K562 (cell line): Measurements from ENCODE around the gene CEP89. TPM values are rescaled to one million over a fixed set of nuclear protein-coding genes. Genes with fewer than 3 reads are reported as not detected.
A peak's percentile ranks its signal among the peaks of the same experiment; 100 is the strongest.

Experiments used
- CBX1 ChIP-seq: sonication (generic); IDR thresholded peaks from 2 replicates; pipeline ENCODE4 v1.6.1; 2016; ENCODE audit warnings: antibody characterized with exemption, low read depth, mild to moderate bottlenecking
- MYBL2 ChIP-seq, 2 experiments: fragments of 450-650 bp in 1 of 2; sonication (generic) in 1 of 2; formaldehyde crosslinking in 1 of 2; IDR thresholded peaks; 2 replicates each; pipeline versions ENCODE4 v1.6.1 to v1.8.1; 2017 to 2022; ENCODE audit warnings: borderline replicate concordance in 1 of 2, inconsistent platforms in 1 of 2, low read depth in 1 of 2, mild to moderate bottlenecking in 1 of 2, missing genetic modification reagents in 1 of 2, moderate library complexity in 1 of 2
- POLR2H ChIP-seq: IDR thresholded peaks from 2 replicates; pipeline ENCODE4 v1.6.1; 2016; ENCODE audit warnings: missing genetic modification characterization, low read depth, mild to moderate bottlenecking, control low read depth, missing compliant biosample characterization, moderate library complexity
- PRPF4 ChIP-seq: fragments of 200-400 bp; formaldehyde crosslinking; IDR thresholded peaks from one replicate; pipeline ENCODE4 v1.6.1; 2017; ENCODE audit warnings: low read length, low read depth, mild to moderate bottlenecking; ENCODE audit not compliant: insufficient read depth, poor library complexity, severe bottlenecking
- SAFB2 ChIP-seq: fragments of 200-400 bp; formaldehyde crosslinking; IDR thresholded peaks from 2 replicates; pipeline ENCODE4 v1.6.1; 2018; ENCODE audit warnings: borderline replicate concordance, low read length, low read depth, moderate library complexity; ENCODE audit not compliant: severe bottlenecking
- SETDB1 ChIP-seq: IDR thresholded peaks from one replicate; pipeline ENCODE4 v1.6.1; 2012; ENCODE audit warnings: low read length, control low read depth, inconsistent platforms
- SMARCA5 ChIP-seq: fragments of 450-650 bp; IDR thresholded peaks from 2 replicates; pipeline ENCODE4 v1.6.1; 2016
- USF2 ChIP-seq: sonication (generic); formaldehyde crosslinking; IDR thresholded peaks from 2 replicates; pipeline ENCODE4 v1.5.0; 2020; ENCODE audit warnings: missing genetic modification reagents
- ZNF184 ChIP-seq: sonication (generic); formaldehyde crosslinking; IDR thresholded peaks from 2 replicates; pipeline ENCODE4 v1.5.0; 2020; ENCODE audit warnings: missing genetic modification reagents
- polyA plus RNA-seq, 8 experiments: library from polyadenylated mRNA; depleted of rRNA in 4 of 8; stranded (reverse) in 5 of 8; unstranded in 3 of 8; fragments of >200 nt; fragmentation: Nextera tagmentation in 2 of 8; fragmentation: Illumina TruSeq in 1 of 8; extraction: Ambion mirVana in 2 of 8; extraction: Trizol in 1 of 8; gene quantifications; 2 replicates each; pipeline versions ENCODE4 v1.2.1 to v1.2.3, GENCODE V29; 2011 to 2014; ENCODE audit warnings: inconsistent platforms in 1 of 8, missing spikeins in 1 of 8
- total RNA-seq, 7 experiments: library from RNA; depleted of rRNA in 6 of 7; stranded (reverse); fragments of >200 nt in 6 of 7; fragmentation: Illumina TruSeq in 2 of 7; extraction: Trizol in 2 of 7; gene quantifications; 2 replicates each; pipeline versions ENCODE4 v1.2.1 to v1.2.3, GENCODE V29; 2011 to 2021; ENCODE audit warnings: low replicate concordance in 1 of 7
- TF ChIP-seq, protein P1 (sequence below): sonication (generic); formaldehyde crosslinking; IDR thresholded peaks from 2 replicates; pipeline ENCODE4 v1.8.0; 2023; ENCODE audit warnings: mild to moderate bottlenecking, missing genetic modification reagents
- TF ChIP-seq, protein P2 (sequence below): sonication (generic); formaldehyde crosslinking; IDR thresholded peaks from 2 replicates; pipeline ENCODE4 v1.8.0; 2022; ENCODE audit warnings: mild to moderate bottlenecking, missing genetic modification reagents

Gene CEP89
- total and polyA plus RNA-seq, 9 of the 15 experiments (the other 6 are each of a cell fraction or from before 2014, with no cell fraction given) = 5.5 to 15.0 (median 7.2) TPM

- TF ChIP-seq, protein P1, sequence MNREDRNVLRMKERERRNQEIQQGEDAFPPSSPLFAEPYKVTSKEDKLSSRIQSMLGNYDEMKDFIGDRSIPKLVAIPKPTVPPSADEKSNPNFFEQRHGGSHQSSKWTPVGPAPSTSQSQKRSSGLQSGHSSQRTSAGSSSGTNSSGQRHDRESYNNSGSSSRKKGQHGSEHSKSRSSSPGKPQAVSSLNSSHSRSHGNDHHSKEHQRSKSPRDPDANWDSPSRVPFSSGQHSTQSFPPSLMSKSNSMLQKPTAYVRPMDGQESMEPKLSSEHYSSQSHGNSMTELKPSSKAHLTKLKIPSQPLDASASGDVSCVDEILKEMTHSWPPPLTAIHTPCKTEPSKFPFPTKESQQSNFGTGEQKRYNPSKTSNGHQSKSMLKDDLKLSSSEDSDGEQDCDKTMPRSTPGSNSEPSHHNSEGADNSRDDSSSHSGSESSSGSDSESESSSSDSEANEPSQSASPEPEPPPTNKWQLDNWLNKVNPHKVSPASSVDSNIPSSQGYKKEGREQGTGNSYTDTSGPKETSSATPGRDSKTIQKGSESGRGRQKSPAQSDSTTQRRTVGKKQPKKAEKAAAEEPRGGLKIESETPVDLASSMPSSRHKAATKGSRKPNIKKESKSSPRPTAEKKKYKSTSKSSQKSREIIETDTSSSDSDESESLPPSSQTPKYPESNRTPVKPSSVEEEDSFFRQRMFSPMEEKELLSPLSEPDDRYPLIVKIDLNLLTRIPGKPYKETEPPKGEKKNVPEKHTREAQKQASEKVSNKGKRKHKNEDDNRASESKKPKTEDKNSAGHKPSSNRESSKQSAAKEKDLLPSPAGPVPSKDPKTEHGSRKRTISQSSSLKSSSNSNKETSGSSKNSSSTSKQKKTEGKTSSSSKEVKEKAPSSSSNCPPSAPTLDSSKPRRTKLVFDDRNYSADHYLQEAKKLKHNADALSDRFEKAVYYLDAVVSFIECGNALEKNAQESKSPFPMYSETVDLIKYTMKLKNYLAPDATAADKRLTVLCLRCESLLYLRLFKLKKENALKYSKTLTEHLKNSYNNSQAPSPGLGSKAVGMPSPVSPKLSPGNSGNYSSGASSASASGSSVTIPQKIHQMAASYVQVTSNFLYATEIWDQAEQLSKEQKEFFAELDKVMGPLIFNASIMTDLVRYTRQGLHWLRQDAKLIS (CRISPR knock-in tag) = no peak
- TF ChIP-seq MYBL2 (IDR thresholded peaks at IDR 0.05; ENCODE audit: low read depth) = peak; percentile 72; the same call in 1 of the 2 replicates
- TF ChIP-seq MYBL2 (CRISPR knock-in tag; IDR thresholded peaks at IDR 0.05; ENCODE audit: borderline replicate concordance) = no peak
- no peak for TF ChIP-seq ZNF184 (CRISPR knock-in tag)
- no peak for TF ChIP-seq SETDB1
- no peak for TF ChIP-seq USF2 (CRISPR knock-in tag)
- no peak for TF ChIP-seq CBX1
- peak; percentile 60; the same call in 1 of the 2 replicates for TF ChIP-seq POLR2H (tag)
- TF ChIP-seq SAFB2 = no peak
- no peak for TF ChIP-seq PRPF4
- TF ChIP-seq, protein P2, sequence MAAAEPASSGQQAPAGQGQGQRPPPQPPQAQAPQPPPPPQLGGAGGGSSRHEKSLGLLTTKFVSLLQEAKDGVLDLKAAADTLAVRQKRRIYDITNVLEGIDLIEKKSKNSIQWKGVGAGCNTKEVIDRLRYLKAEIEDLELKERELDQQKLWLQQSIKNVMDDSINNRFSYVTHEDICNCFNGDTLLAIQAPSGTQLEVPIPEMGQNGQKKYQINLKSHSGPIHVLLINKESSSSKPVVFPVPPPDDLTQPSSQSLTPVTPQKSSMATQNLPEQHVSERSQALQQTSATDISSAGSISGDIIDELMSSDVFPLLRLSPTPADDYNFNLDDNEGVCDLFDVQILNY (CRISPR knock-in tag) = no peak
- TF ChIP-seq SMARCA5 = no peak
Observed at GRCh38 chr19:32971715-32972540, at the start of gene CEP89, which contains the start of gene FAAP24 (continued).
